HCT116 (cell line): ENCODE measurements around the gene CFAP74. TPM values are rescaled to one million over a fixed set of nuclear protein-coding genes. Genes with fewer than 3 reads are reported as not detected.

Source experiments
- ATAC-seq: fragments of 200-7000 bp; cut with Tn5 transposase; 2 replicates; pipeline ENCODE4 v1.9.1; 2020; ENCODE audit warnings: mild to moderate bottlenecking, moderate library complexity
- BruUV-seq: library from RNA; stranded (reverse); fragments of 400-500 nt; replicated peaks from 2 replicates; lab custom pipeline; 2021; lab: Mats Ljungman, UMichigan
- CTCF ChIA-PET: fragments of 300-600 bp; sonication (Branson Sonifier 250); formaldehyde crosslinking; loops from one replicate; lab custom pipeline; 2021; ENCODE audit warnings: antibody characterized with exemption; lab: Charles Lee
- POLR2A ChIA-PET: fragments of 300-600, 350-600 bp; sonication (Branson Sonifier 250); formaldehyde crosslinking; loops from one replicate; lab custom pipeline; 2021; ENCODE audit warnings: antibody characterized with exemption; lab: Charles Lee
- RAD21 ChIA-PET, 2 experiments: fragments of 300-600 bp; sonication (Branson Sonifier 250); formaldehyde crosslinking; loops; one replicate each; lab custom pipeline; 2023; ENCODE audit warnings: low total read pairs in 2 of 2; ENCODE audit not compliant: uncharacterized antibody in 2 of 2, unreplicated experiment in 2 of 2, low non-redundant PET in 1 of 2; lab: Charles Lee
- DNase-seq: peaks from one replicate; pipeline ENCODE4 v3.0.0-alpha.2; 2010; ENCODE audit warnings: low read depth, low spot score
- H2AFZ ChIP-seq: fragments of 200-600 bp; shearing (Covaris generic), sonication (generic); 2 replicates; pipeline ENCODE4 v1.6.1; 2017; ENCODE audit warnings: low read depth, mixed run types, mixed read lengths, antibody characterized with exemption, low read length; ENCODE audit not compliant: poor library complexity, severe bottlenecking
- H3K27ac ChIP-seq: 2 replicates; pipeline ENCODE4 v1.5.1; 2012; ENCODE audit warnings: low read depth, low read length
- H3K27me3 ChIP-seq: fragments of 200-600 bp; sonication (generic); 2 replicates; pipeline ENCODE4 v1.6.1; 2016; ENCODE audit warnings: mixed run types, low read length, mixed read lengths; ENCODE audit not compliant: insufficient read depth
- H3K36me3 ChIP-seq, 2 experiments: fragments of 200-500 bp in 1 of 2; fragments of 200-600 bp in 1 of 2; sonication (Bioruptor generic) in 1 of 2; sonication (generic) in 1 of 2; 2 replicates each; pipeline versions ENCODE4 v1.5.1 to v1.6.1; 2014 to 2016; ENCODE audit warnings: low read length in 2 of 2, inconsistent platforms in 1 of 2, mixed read lengths in 1 of 2, mixed run types in 1 of 2; ENCODE audit not compliant: insufficient read depth in 2 of 2, control insufficient read depth in 1 of 2
- H3K4me1 ChIP-seq, 2 experiments: fragments of 200-600 bp in 1 of 2; sonication (generic) in 1 of 2; 2 replicates each; pipeline versions ENCODE4 v1.5.1 to v1.6.1; 2012 to 2017; ENCODE audit warnings: low read length in 2 of 2, inconsistent platforms in 1 of 2, mild to moderate bottlenecking in 1 of 2, mixed read lengths in 1 of 2, mixed run types in 1 of 2, moderate library complexity in 1 of 2; ENCODE audit not compliant: insufficient read depth in 2 of 2, control insufficient read depth in 1 of 2
- H3K4me2 ChIP-seq: fragments of 200-600 bp; sonication (generic); 2 replicates; pipeline ENCODE4 v1.6.1; 2017; ENCODE audit warnings: mixed run types, low read length, mixed read lengths
- H3K4me3 ChIP-seq, 2 experiments: fragments of 200-600 bp in 1 of 2; sonication (generic) in 1 of 2; replicated peaks in 1 of 2; 2 replicates each; pipeline ENCODE4 v1.5.1; 2011 to 2016; ENCODE audit warnings: low read length in 2 of 2, control low read depth in 1 of 2, low read depth in 1 of 2, mild to moderate bottlenecking in 1 of 2, mixed read lengths in 1 of 2, mixed run types in 1 of 2
- H3K79me2 ChIP-seq: fragments of 200-600 bp; sonication (generic); 2 replicates; pipeline ENCODE4 v1.6.1; 2017; ENCODE audit warnings: mild to moderate bottlenecking, mixed run types, low read length, moderate library complexity, mixed read lengths; ENCODE audit not compliant: insufficient read depth
- H3K9ac ChIP-seq: fragments of 200-600 bp; sonication (generic); 2 replicates; pipeline ENCODE4 v1.6.1; 2016; ENCODE audit warnings: low read length, mixed read lengths
- H3K9me2 ChIP-seq: fragments of 200-600 bp; sonication (generic), shearing (Covaris generic); 2 replicates; pipeline ENCODE4 v1.6.1; 2017; ENCODE audit warnings: mixed run types, mild to moderate bottlenecking, moderate library complexity; ENCODE audit not compliant: insufficient read depth
- H3K9me3 ChIP-seq, 2 experiments: fragments of 200-500 bp in 1 of 2; fragments of 200-600 bp in 1 of 2; sonication (Bioruptor generic) in 1 of 2; sonication (generic) in 1 of 2; 2 replicates each; pipeline ENCODE4 v1.6.1; 2014 to 2017; ENCODE audit warnings: low read length in 2 of 2, mixed read lengths in 2 of 2, inconsistent platforms in 1 of 2, low read depth in 1 of 2, mild to moderate bottlenecking in 1 of 2, mixed run types in 1 of 2, moderate library complexity in 1 of 2; ENCODE audit not compliant: control insufficient read depth in 1 of 2, insufficient read depth in 1 of 2
- H4K20me1 ChIP-seq: fragments of 200-600 bp; sonication (generic), shearing (Covaris generic); 2 replicates; pipeline ENCODE4 v1.6.1; 2017; ENCODE audit warnings: mixed run types, mild to moderate bottlenecking, moderate library complexity; ENCODE audit not compliant: insufficient read depth
- ATF3 ChIP-seq: IDR thresholded peaks from 2 replicates; pipeline ENCODE4 v1.6.1; 2012
- EGR1 ChIP-seq: IDR thresholded peaks from 2 replicates; pipeline ENCODE4 v1.6.1; 2012; ENCODE audit warnings: low read depth
- EZH2 ChIP-seq: fragments of 200-600 bp; sonication (generic); IDR thresholded peaks from 2 replicates; pipeline ENCODE4 v1.6.1; 2017; ENCODE audit warnings: antibody characterized with exemption, mixed run types
- EZH2phosphoT487 ChIP-seq: fragments of 200-600 bp; IDR thresholded peaks from 2 replicates; pipeline ENCODE4 v1.6.1; 2018; ENCODE audit warnings: antibody characterized with exemption, borderline replicate concordance
- JUND ChIP-seq: IDR thresholded peaks from 2 replicates; pipeline ENCODE4 v1.6.1; 2012
- POLR2AphosphoS5 ChIP-seq: IDR thresholded peaks from 2 replicates; pipeline ENCODE4 v1.6.1; 2011; ENCODE audit warnings: mild to moderate bottlenecking, low read depth, low read length, moderate library complexity
- REST ChIP-seq: IDR thresholded peaks from 2 replicates; pipeline ENCODE4 v1.6.1; 2012; ENCODE audit warnings: low read depth
- TCF7L2 ChIP-seq: IDR thresholded peaks from 2 replicates; pipeline ENCODE4 v1.7.0; 2011; ENCODE audit warnings: borderline replicate concordance, inconsistent platforms; ENCODE audit not compliant: insufficient read depth, insufficient read length; ENCODE audit errors: extremely low read depth
- YY1 ChIP-seq: IDR thresholded peaks from 2 replicates; pipeline ENCODE4 v1.6.1; 2011; ENCODE audit warnings: low read length, low read depth, moderate library complexity, mild to moderate bottlenecking; ENCODE audit not compliant: insufficient replicate concordance; ENCODE audit errors: extremely low read depth
- ZFX ChIP-seq: fragments of 450-650 bp; IDR thresholded peaks from 2 replicates; pipeline ENCODE4 v1.6.1; 2017
- intact Hi-C: fragments of 100-400 bp; cut with micrococcal nuclease; formaldehyde crosslinking; loops from 2 replicates; pipeline ENCODE4 v1.10.0; 2022
- total RNA-seq: library from RNA; stranded (reverse); gene quantifications from one replicate; pipeline ENCODE4 v1.2.1, GENCODE V29; 2021; ENCODE audit not compliant: unreplicated experiment
- TF ChIP-seq, protein P1 (sequence below): IDR thresholded peaks from 2 replicates; pipeline ENCODE4 v1.6.1; 2012

Gene CFAP74
- total RNA-seq, 1 experiment from 2014 or later: 4.9 TPM

- H4K20me1 ChIP-seq: no peaks in the 10 kb centered on the region
- intact Hi-C loops: no loop called here
- ChIA-PET RAD21 (no interaction called here), POLR2A (no interaction called here), CTCF (interaction anchor here (2.1 kb wide), 1 partner anchor 13 kb away, joined by 6 read pairs; no protein-coding TSS in a partner anchor)
- no peaks in the 10 kb centered on the region for H3K9me3 ChIP-seq
- no peak overlapping the region for H3K4me2 ChIP-seq
- no peak overlapping the region for H3K9ac ChIP-seq
- H2AFZ ChIP-seq: no peak overlapping the region
- BruUV-seq: no TSS peak
- ATAC-seq (no peak), DNase-seq (no peak)
- TF ChIP-seq YY1 (no peak), ATF3 (no peak), TCF7L2 (no peak), REST (no peak), ZFX (no peak), EZH2 (no peak), POLR2AphosphoS5 (no peak), EZH2phosphoT487 (no peak), EGR1 (no peak), JUND (no peak)
- TF ChIP-seq, protein P1, sequence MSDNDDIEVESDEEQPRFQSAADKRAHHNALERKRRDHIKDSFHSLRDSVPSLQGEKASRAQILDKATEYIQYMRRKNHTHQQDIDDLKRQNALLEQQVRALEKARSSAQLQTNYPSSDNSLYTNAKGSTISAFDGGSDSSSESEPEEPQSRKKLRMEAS: no peak
- H3K27ac ChIP-seq: no peak overlapping the region
- H3K36me3 ChIP-seq: no peaks in the 10 kb centered on the region
- H3K27me3 ChIP-seq: no peaks in the 10 kb centered on the region
- no peak overlapping the region for H3K4me3 ChIP-seq
- no peaks in the 10 kb centered on the region for H3K9me2 ChIP-seq
- peaks cover 11 to 29% of the 10 kb centered on the region in 2 experiments for H3K4me1 ChIP-seq
- 0 out of 2 replicates have a peak, but pooled peaks cover 8% of the 10 kb centered on the region for H3K79me2 ChIP-seq
Observed at GRCh38 chr1:1921459-1921862, 82.1 kb downstream of the CFAP74 start.
